Common myeloid progenitor, CD34-positive (primary cell): ENCODE results near the gene MAP4K4.

ENCODE experiments used
- CTCF ChIA-PET: fragments of 350-600 bp; sonication (Branson Sonifier 250); formaldehyde crosslinking; loops from one replicate; lab custom pipeline; 2021; ENCODE audit warnings: antibody characterized with exemption; lab: Charles Lee
- POLR2A ChIA-PET: fragments of 350-600 bp; sonication (Branson Sonifier 250); formaldehyde crosslinking; loops from one replicate; lab custom pipeline; 2021; ENCODE audit warnings: antibody characterized with exemption; lab: Charles Lee
- DNase-seq, 3 donors: peaks; one replicate each; pipeline versions ENCODE4 v3.0.0 to v3.0.0-alpha.2; 2013
- H3K27ac ChIP-seq, 2 experiments: 1 replicate in 1 of 2; 2 replicates in 1 of 2; pipeline ENCODE4 v1.7.0; 2013; ENCODE audit warnings: inconsistent platforms in 2 of 2, low read length in 2 of 2, mild to moderate bottlenecking in 2 of 2, low read depth in 1 of 2, moderate library complexity in 1 of 2; ENCODE audit not compliant: severe bottlenecking in 2 of 2, insufficient read depth in 1 of 2, poor library complexity in 1 of 2
- H3K27me3 ChIP-seq, 5 experiments: replicated peaks in 2 of 5; 1 replicate in 3 of 5; 2 replicates in 2 of 5; pipeline versions ENCODE4 v1.6.1 to v1.7.0; 2013; ENCODE audit warnings: low read length in 4 of 5, mild to moderate bottlenecking in 2 of 5, moderate library complexity in 2 of 5, inconsistent platforms in 1 of 5; ENCODE audit not compliant: insufficient read depth in 5 of 5, control insufficient read depth in 4 of 5
- H3K36me3 ChIP-seq, 4 experiments: 1 replicate in 2 of 4; 2 replicates in 2 of 4; pipeline versions ENCODE4 v1.6.1 to v1.7.0; 2013; ENCODE audit warnings: low read length in 3 of 4, control low read depth in 1 of 4, mild to moderate bottlenecking in 1 of 4; ENCODE audit not compliant: control insufficient read depth in 4 of 4, insufficient read depth in 4 of 4
- H3K4me1 ChIP-seq, 4 experiments: 1 replicate in 3 of 4; 2 replicates in 1 of 4; pipeline versions ENCODE4 v1.6.1 to v1.7.1; 2013; ENCODE audit warnings: low read length in 3 of 4, mild to moderate bottlenecking in 3 of 4, control low read depth in 1 of 4, inconsistent platforms in 1 of 4, moderate library complexity in 1 of 4; ENCODE audit not compliant: control insufficient read depth in 4 of 4, insufficient read depth in 4 of 4; ENCODE audit errors: control extremely low read depth in 1 of 4
- H3K4me3 ChIP-seq, 7 experiments: 1 replicate in 4 of 7; 2 replicates in 3 of 7; pipeline versions ENCODE4 v1.5.1 to v1.7.0; 2013; ENCODE audit warnings: mild to moderate bottlenecking in 7 of 7, low read length in 6 of 7, moderate library complexity in 6 of 7, inconsistent platforms in 2 of 7, low read depth in 2 of 7, control low read depth in 1 of 7; ENCODE audit not compliant: insufficient read depth in 4 of 7, control insufficient read depth in 1 of 7; ENCODE audit errors: extremely low read depth in 1 of 7
- H3K9me3 ChIP-seq, 5 experiments: 1 replicate in 4 of 5; 2 replicates in 1 of 5; pipeline versions ENCODE4 v1.6.1 to v1.7.1; 2013; ENCODE audit warnings: low read length in 4 of 5, mild to moderate bottlenecking in 2 of 5, inconsistent platforms in 1 of 5, low read depth in 1 of 5, moderate library complexity in 1 of 5; ENCODE audit not compliant: control insufficient read depth in 4 of 5, insufficient read depth in 2 of 5; ENCODE audit errors: control extremely low read depth in 1 of 5
- WGBS: methylation state at CpG from one replicate; pipeline ENCODE4 v1.1.5; 2013; ENCODE audit not compliant: insufficient coverage; 5-methylcytosine and 5-hydroxymethylcytosine counted together

MAP4K4 gene

DNA sequence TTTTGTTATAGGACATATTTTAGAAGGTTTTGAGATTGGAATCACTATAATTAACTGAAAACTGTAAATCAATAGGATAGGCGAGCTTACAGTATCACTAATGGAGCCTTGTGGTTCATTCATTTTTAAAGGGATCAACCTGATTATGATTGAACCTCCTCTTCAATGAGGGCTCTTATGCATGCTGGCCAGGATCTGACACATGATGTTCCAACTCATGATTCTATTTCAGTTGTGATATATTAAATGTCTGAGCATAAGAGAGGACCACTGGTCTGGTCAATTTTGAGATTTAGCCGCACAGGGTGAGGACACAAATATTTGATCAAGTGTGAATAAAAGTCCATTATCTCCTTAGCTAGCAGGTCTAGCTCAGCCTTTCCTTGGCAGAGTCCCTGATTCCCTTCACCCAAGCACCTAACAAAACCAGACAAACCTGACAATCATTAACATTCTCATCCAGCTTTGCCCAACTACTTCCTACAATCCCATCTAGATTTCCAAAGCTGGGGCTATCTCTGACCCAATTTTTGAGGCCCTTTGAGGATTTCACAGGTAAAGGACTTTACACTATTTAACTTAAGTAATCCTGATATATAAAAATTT lies 6.9 kb upstream of the MAP4K4 start:
- ChIA-PET POLR2A (no interaction called here), CTCF (no interaction called here)
- Histone ChIP-seq H3K27ac (no peak overlapping the region), H3K27me3 (no peaks in the 10 kb centered on the region), H3K9me3 (peaks cover 0 to 5% (median 0%) of the 10 kb centered on the region in 5 experiments), H3K36me3 (no peaks in the 10 kb centered on the region), H3K4me3 (no peak overlapping the region), H3K4me1 (peaks cover 2 to 20% (median 3%) of the 10 kb centered on the region in 4 experiments)
- DNase-seq = no peak
- WGBS = 100% methylated on average over 1 of the region's 2 CpGs

DNA sequence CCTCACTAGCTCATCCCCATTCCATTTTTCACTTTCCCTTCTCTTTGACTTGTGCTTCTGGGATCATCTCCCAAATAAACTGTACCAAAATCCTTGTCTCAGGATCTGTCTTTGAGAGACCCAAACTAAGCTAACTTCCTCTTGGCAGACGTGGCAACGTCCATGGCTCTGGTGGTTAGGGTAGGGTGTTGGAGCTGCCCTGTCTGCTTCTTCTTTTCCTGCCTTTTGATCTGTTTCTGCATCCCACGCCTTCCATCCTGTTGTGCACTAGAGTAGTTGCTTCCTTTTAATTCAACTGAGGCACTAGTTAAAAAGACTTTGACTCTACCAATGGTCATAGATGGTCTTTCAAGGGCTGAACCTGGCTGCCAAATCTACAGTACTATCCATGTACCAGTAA lies 5.5 kb upstream of the MAP4K4 start:
- H3K9me3 ChIP-seq = peaks cover 0 to 5% (median 0%) of the 10 kb centered on the region in 5 experiments
- POLR2A ChIA-PET = interaction anchor here (0.6 kb wide), 1 partner anchor 35 kb away, joined by 3 read pairs; no protein-coding TSS in a partner anchor
- 0% methylated on average over 1 of the region's 3 CpGs for WGBS
- peaks cover 0 to 7% (median 0%) of the 10 kb centered on the region in 5 experiments for H3K27me3 ChIP-seq
- peaks cover 2 to 30% (median 11%) of the 10 kb centered on the region in 4 experiments for H3K4me1 ChIP-seq
- peak in 1 of 3 donors; percentile 25 for DNase-seq
- no peaks in the 10 kb centered on the region for H3K36me3 ChIP-seq
- no peak overlapping the region for H3K4me3 ChIP-seq
- no peak overlapping the region for H3K27ac ChIP-seq
- CTCF ChIA-PET = interaction anchor here (0.7 to 1.6 kb wide), 2 partner anchors 32 to 38 kb away, joined by 3 read pairs; no protein-coding TSS in a partner anchor

DNA sequence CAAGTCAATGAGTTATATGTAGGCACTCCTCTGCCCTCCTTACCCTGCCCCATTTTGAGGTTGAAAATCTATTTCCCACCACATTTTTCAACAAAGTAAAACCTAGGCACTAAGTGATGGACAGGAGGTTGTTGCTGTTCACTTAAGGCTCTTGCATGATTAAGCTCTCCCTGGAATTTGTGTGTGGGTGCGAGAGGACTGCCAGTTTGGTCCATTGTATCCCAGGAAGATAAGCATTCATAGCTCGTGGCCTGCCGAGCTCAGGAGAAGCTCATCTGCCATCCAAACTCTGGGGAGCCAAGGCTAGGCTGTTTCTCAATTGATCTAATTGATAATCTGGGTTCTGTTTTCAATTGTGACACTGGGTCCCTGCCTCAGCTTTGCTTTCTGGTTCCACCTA lies 4.7 kb upstream of the MAP4K4 start:
- ChIA-PET CTCF (interaction anchor here (1.6 kb wide), 1 partner anchor 32 kb away, joined by 3 read pairs; no protein-coding TSS in a partner anchor), POLR2A (no interaction called here)
- no peaks in the 10 kb centered on the region for H3K36me3 ChIP-seq
- no peak for DNase-seq
- peaks cover 0 to 5% (median 0%) of the 10 kb centered on the region in 5 experiments for H3K9me3 ChIP-seq
- WGBS = 92% methylated on average over 3 of the region's 3 CpGs
- no peak overlapping the region for H3K27ac ChIP-seq
- H3K4me1 ChIP-seq = peaks cover 2 to 31% (median 11%) of the 10 kb centered on the region in 4 experiments
- no peak overlapping the region for H3K4me3 ChIP-seq
- H3K27me3 ChIP-seq = peaks cover 0 to 7% (median 0%) of the 10 kb centered on the region in 5 experiments

DNA sequence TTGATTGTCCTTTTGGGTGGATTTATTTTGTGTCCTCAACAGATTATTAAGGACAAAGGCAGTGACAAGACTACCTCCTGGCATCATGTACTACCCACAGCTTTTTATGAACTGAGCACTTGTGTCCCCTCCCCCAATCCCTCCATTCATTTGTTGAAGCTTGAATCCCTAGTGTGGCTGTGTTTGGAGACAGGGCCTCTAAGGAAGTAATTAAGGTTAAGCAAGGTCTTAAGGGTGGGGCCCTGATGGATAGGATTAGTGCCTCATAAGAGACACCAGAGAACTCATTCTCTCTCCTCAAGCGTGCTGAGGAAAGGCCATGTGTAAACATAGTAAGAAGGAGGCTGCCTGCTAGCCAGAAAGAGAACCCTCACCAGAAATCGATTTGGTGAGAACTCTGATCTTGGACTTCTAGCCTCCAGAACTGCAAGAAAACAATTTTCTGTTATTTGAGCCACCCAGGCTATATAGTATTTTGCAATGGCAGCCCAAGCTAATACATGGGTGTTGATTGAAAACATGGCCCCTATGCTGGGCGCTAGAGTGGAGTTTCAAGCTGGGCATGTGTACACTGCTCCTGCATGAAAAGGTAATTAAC lies 3.4 kb upstream of the MAP4K4 start:
- Histone ChIP-seq H3K9me3 (peaks cover 0 to 5% (median 0%) of the 10 kb centered on the region in 5 experiments), H3K4me3 (no peak overlapping the region), H3K36me3 (no peaks in the 10 kb centered on the region), H3K27ac (no peak overlapping the region), H3K4me1 (peaks cover 7 to 38% (median 19%) of the 10 kb centered on the region in 4 experiments), H3K27me3 (peaks cover 0 to 7% (median 0%) of the 10 kb centered on the region in 5 experiments)
- WGBS = 94% methylated on average over 2 of the region's 3 CpGs
- no peak for DNase-seq
- POLR2A ChIA-PET = no interaction called here
- CTCF ChIA-PET = interaction anchor here (1.2 kb wide), 1 partner anchor 134 kb away, joined by 3 read pairs; no protein-coding TSS in a partner anchor

DNA sequence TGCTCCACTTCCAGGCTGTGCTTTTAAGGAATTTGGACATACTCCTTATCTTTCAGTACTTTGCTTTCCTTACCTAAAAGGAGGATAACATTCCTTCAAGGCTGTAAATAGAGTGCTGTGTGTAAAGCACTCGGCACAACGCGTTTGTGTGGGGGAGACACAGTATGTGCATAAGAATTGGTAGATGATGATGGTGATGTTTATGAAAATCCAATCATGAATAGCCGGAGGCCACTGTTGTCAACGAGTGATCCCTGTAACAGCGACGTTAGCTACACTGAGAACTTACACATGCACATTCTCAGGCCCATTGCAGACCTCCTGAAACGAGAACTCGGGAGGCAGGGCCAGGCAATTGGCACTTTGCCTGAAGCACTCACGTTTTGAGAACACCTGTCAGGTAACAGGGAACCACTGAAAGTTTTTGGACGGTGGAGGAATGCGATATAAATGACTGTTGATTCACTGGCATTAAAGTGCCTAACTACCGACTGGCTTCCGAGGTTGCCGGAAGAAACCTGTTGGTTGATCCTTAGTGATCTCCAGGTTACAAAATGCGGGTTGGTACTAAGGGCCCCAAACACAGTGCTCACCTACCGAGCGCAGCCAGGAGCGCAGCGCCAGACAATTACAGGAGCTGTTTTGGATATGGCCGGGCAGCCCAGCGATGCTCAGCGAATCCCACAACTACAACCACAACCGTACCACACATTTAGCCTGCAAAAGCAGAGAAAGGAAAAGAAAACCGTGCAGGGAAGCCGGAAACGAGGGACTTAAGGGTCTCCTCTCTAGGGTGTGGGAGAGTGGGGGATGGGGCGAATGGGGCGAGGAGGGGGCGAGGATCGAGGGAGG lies 1.0 kb upstream of the MAP4K4 start:
- Histone ChIP-seq H3K4me1 (peaks cover 11 to 51% (median 23%) of the 10 kb centered on the region in 4 experiments), H3K9me3 (peaks cover 0 to 5% (median 0%) of the 10 kb centered on the region in 5 experiments), H3K27me3 (peaks cover 0 to 7% (median 0%) of the 10 kb centered on the region in 5 experiments), H3K4me3 (peak overlapping the region; percentile 69 to 91 (median 82)), H3K27ac (peak overlapping the region in 1 of 2 experiments; percentile 66), H3K36me3 (no peaks in the 10 kb centered on the region)
- CTCF ChIA-PET = interaction anchor here (0.6 to 1.7 kb wide), 4 partner anchors 8 to 198 kb away, joined by 3 to 4 read pairs (median 4); no protein-coding TSS in a partner anchor
- WGBS = 39% methylated on average over 10 of the region's 31 CpGs
- POLR2A ChIA-PET = no interaction called here
- peak in 2 of 3 donors; percentile 37 to 45 for DNase-seq

DNA sequence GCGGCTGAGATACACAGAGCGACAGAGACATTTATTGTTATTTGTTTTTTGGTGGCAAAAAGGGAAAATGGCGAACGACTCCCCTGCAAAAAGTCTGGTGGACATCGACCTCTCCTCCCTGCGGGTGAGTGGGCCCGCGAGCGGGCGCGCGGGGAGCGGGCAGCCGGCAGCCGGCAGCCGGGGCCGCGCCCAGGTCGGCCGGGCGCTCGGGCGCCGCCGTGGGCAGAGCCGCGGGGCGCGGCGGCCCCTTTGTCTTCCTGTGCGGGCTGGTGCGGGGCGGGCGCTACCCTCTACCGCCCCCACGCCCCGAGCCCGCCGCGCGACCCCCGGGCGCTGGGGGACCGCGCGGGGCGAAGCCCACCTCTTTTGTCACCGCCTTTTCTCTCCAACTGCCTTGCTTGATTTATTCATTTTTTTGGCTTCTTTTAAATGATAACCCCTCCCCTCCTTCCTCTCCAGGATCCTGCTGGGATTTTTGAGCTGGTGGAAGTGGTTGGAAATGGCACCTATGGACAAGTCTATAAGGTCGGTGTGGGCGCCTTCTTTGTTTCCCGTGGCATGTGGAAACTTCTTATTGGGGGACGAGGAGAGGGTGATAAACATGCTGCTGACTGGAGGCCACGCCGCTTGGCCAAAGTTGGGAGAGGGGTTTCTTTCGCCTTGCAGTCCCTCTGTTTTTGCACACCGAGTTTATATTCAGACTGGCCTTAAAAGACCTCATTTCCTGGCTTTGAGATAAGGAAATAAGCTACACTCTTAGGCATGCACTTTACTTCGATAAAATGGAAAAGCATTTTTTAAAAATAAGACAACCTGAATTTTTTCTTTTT lies 722 bp downstream of the MAP4K4 start:
- Histone ChIP-seq H3K4me3 (peak overlapping the region; percentile 39 to 91 (median 84)), H3K4me1 (peaks cover 11 to 39% (median 21%) of the 10 kb centered on the region in 4 experiments), H3K9me3 (peaks cover 0 to 5% (median 0%) of the 10 kb centered on the region in 5 experiments), H3K27ac (peak overlapping the region in 1 of 2 experiments; percentile 66), H3K36me3 (peaks cover 0 to 5% (median under 1%) of the 10 kb centered on the region in 4 experiments), H3K27me3 (peaks cover 0 to 7% (median 0%) of the 10 kb centered on the region in 5 experiments)
- DNase-seq = peak in 2 of 3 donors; percentile 46 to 56
- 2% methylated on average over 39 of the region's 57 CpGs for WGBS
- ChIA-PET CTCF (interaction anchor here (0.9 to 1.7 kb wide), 4 partner anchors 9 to 126 kb away, joined by 4 read pairs; no protein-coding TSS in a partner anchor), POLR2A (no interaction called here)
